ENCODE data around the gene FES.

- no peak for TF ChIP-seq POLR2AphosphoS5 (IDR thresholded peaks at IDR 0.05; ENCODE audit: low read depth, low read length)
- TF ChIP-seq SAFB2 (CRISPR knock-in tag; IDR thresholded peaks at IDR 0.05; ENCODE audit: borderline replicate concordance, low read depth) = no peak
- TF ChIP-seq MTA1 (CRISPR knock-in tag; IDR thresholded peaks at IDR 0.05; ENCODE audit: borderline replicate concordance) = no peak
- no peak for TF ChIP-seq FOXP4 (CRISPR knock-in tag; IDR thresholded peaks at IDR 0.05)
- TF ChIP-seq CTCF (CRISPR knock-in tag; IDR thresholded peaks at IDR 0.05) = no peak
- no peak for TF ChIP-seq ZNF354B (CRISPR knock-in tag; IDR thresholded peaks at IDR 0.05)
- TF ChIP-seq MNT (IDR thresholded peaks at IDR 0.05) = no peak
- TF ChIP-seq ZBTB20 (CRISPR knock-in tag; IDR thresholded peaks at IDR 0.05; ENCODE audit: borderline replicate concordance, low read depth) = no peak
Observed at GRCh38 chr15:90882781-90883525, 1.4 kb upstream of the FES start.

Measured in HepG2 (cell line).